ENCODE measurements around the gene SUN1.

GRCh38 chr7:835021-835420 is 2.7 kb downstream of the SUN1 start:
- TF ChIP-seq CTCF (tag by site-specific recombination; IDR thresholded peaks at IDR 0.05): no peak
- TF ChIP-seq IKZF3 (tag by site-specific recombination; IDR thresholded peaks at IDR 0.05): no peak
- no peak for TF ChIP-seq ZNF777 (tag by site-specific recombination; IDR thresholded peaks at IDR 0.05; ENCODE audit: borderline replicate concordance)
- TF ChIP-seq PBX3 (CRISPR knock-in tag; IDR thresholded peaks at IDR 0.05): no peak
- TF ChIP-seq BCL11B (tag by site-specific recombination; IDR thresholded peaks at IDR 0.05; ENCODE audit: low read depth): no peak
- no peak for TF ChIP-seq RBAK (tag by site-specific recombination; IDR thresholded peaks at IDR 0.05)
- no peak for TF ChIP-seq ZNF121 (tag by site-specific recombination; IDR thresholded peaks at IDR 0.05)
- no peak for TF ChIP-seq ATF2 (tag by site-specific recombination; IDR thresholded peaks at IDR 0.05; ENCODE audit: low read depth)
- TF ChIP-seq REPIN1 (tag by site-specific recombination; IDR thresholded peaks at IDR 0.05; ENCODE audit: low read depth): no peak

Data from HEK293 (cell line).